Measurements from ENCODE around the gene C13orf46. TPM values are rescaled to one million over a fixed set of nuclear protein-coding genes. Genes with fewer than 3 reads are reported as not detected.

The C13orf46 gene
- total and polyA plus RNA-seq, 2 of the 8 experiments (the other 6 are each of a cell fraction or from before 2014, with no cell fraction given): 0.23 to 0.28 TPM

- Histone ChIP-seq H3K4me2 (ENCODE audit: insufficient read depth in 1 of 2, low read depth in 2 of 2, low read length in 2 of 2) (no peak overlapping the region), H2BK12ac (ENCODE audit: low read depth, low read length) (no peak overlapping the region), H3K4ac (replicated peaks; ENCODE audit: insufficient read length, low read depth, low read length) (no peak overlapping the region), H3K9ac (replicated peaks in 1 of 4; ENCODE audit: extremely low read depth in 1 of 4, low read depth in 3 of 4, low read length in 3 of 4) (no peak overlapping the region), H3K79me1 (ENCODE audit: low read depth, low read length) (no peaks in the 10 kb centered on the region), H3K27ac (ENCODE audit: low read depth, low read length) (no peak overlapping the region), H3K23ac (ENCODE audit: insufficient read length) (no peak overlapping the region), H2AK5ac (ENCODE audit: low read depth, low read length) (no peak overlapping the region), H3K9me3 (ENCODE audit: insufficient read depth in 2 of 2, low read depth in 1 of 2, low read length in 1 of 2) (no peaks in the 10 kb centered on the region; a peak in 1 of 4 replicates), H2BK120ac (replicated peaks; ENCODE audit: low read depth, low read length) (no peak overlapping the region), H3K18ac (ENCODE audit: extremely low read depth, low read length) (no peak overlapping the region), H4K91ac (replicated peaks; ENCODE audit: insufficient read length, low read length) (no peak overlapping the region), H3K4me3 (ENCODE audit: extremely low read depth in 1 of 4, insufficient read depth in 2 of 4, low read depth in 3 of 4, low read length in 4 of 4) (no peak overlapping the region), H3K36me3 (ENCODE audit: control insufficient read depth in 2 of 4, insufficient read depth in 4 of 4, low read length in 3 of 4) (no peaks in the 10 kb centered on the region), H2BK15ac (ENCODE audit: low read length) (no peak overlapping the region; the same call in 1 of the 2 replicates), H4K5ac (ENCODE audit: insufficient read length, low read depth, low read length) (no peak overlapping the region), H4K20me1 (replicated peaks in 1 of 2; ENCODE audit: control insufficient read depth in 1 of 2, insufficient read depth in 2 of 2, low read length in 2 of 2) (no peaks in the 10 kb centered on the region), H3K56ac (replicated peaks; ENCODE audit: insufficient read length, low read depth, low read length) (no peak overlapping the region), H2BK20ac (ENCODE audit: low read length) (no peak overlapping the region), H3K27me3 (replicated peaks in 1 of 4; ENCODE audit: control insufficient read depth in 3 of 4, extremely low read depth in 1 of 4, insufficient read depth in 3 of 4, low read length in 3 of 4) (no peaks in the 10 kb centered on the region; a peak in 1 of 7 replicates), H2BK5ac (ENCODE audit: low read depth, low read length) (no peak overlapping the region), H3K4me1 (replicated peaks in 1 of 4; ENCODE audit: control insufficient read depth in 3 of 4, insufficient read depth in 4 of 4, low read length in 3 of 4) (peaks cover 0 to 2% (median 0%) of the 10 kb centered on the region in 4 experiments; a peak in 1 of 7 replicates), H4K8ac (ENCODE audit: extremely low read depth, insufficient read depth, low read length) (no peak overlapping the region), H3K14ac (ENCODE audit: insufficient read length) (no peak overlapping the region), H2AFZ (ENCODE audit: low read length) (no peak overlapping the region), H3K79me2 (ENCODE audit: control insufficient read depth in 1 of 2, insufficient read depth in 2 of 2, low read length in 2 of 2) (no peaks in the 10 kb centered on the region), H3K23me2 (ENCODE audit: low read depth, low read length) (no peaks in the 10 kb centered on the region)
- CTCF ChIA-PET (ENCODE audit: partially characterized antibody): no interaction called here
- POLR2A ChIA-PET (ENCODE audit: partially characterized antibody): no interaction called here
- DNase-seq (ENCODE audit: low read depth in 1 of 2, low spot score in 2 of 2) (peak in 1 of 2 experiments; percentile 39), FAIRE-seq (no peak)
- 85% methylated on average over 4 of the region's 4 CpGs; no CpG with 5 or more reads in 1 of the 2 experiments for WGBS, 2 experiments (ENCODE audit: extremely low coverage in 1 of 2, insufficient coverage in 1 of 2, insufficient read length in 1 of 2, insufficient replicate concordance in 2 of 2, low coverage in 1 of 2, low lambda C conversion rate in 2 of 2, missing lambda C conversion rate in 1 of 2)
- no peak for TF ChIP-seq ZNF274 (IDR thresholded peaks at IDR 0.05; ENCODE audit: borderline replicate concordance, extremely low read depth, low read length)
- TF ChIP-seq, protein P1, sequence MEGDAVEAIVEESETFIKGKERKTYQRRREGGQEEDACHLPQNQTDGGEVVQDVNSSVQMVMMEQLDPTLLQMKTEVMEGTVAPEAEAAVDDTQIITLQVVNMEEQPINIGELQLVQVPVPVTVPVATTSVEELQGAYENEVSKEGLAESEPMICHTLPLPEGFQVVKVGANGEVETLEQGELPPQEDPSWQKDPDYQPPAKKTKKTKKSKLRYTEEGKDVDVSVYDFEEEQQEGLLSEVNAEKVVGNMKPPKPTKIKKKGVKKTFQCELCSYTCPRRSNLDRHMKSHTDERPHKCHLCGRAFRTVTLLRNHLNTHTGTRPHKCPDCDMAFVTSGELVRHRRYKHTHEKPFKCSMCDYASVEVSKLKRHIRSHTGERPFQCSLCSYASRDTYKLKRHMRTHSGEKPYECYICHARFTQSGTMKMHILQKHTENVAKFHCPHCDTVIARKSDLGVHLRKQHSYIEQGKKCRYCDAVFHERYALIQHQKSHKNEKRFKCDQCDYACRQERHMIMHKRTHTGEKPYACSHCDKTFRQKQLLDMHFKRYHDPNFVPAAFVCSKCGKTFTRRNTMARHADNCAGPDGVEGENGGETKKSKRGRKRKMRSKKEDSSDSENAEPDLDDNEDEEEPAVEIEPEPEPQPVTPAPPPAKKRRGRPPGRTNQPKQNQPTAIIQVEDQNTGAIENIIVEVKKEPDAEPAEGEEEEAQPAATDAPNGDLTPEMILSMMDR (IDR thresholded peaks at IDR 0.05; ENCODE audit: control extremely low read depth in 1 of 3, insufficient read depth in 1 of 3, low read depth in 1 of 3, low read length in 3 of 3): no peak
- TF ChIP-seq SAP30 (IDR thresholded peaks at IDR 0.05; ENCODE audit: insufficient read depth, insufficient replicate concordance, low read length): no peak
- TF ChIP-seq MAFK (IDR thresholded peaks at IDR 0.05; ENCODE audit: low read depth, low read length): no peak
- TF ChIP-seq, protein P2, sequence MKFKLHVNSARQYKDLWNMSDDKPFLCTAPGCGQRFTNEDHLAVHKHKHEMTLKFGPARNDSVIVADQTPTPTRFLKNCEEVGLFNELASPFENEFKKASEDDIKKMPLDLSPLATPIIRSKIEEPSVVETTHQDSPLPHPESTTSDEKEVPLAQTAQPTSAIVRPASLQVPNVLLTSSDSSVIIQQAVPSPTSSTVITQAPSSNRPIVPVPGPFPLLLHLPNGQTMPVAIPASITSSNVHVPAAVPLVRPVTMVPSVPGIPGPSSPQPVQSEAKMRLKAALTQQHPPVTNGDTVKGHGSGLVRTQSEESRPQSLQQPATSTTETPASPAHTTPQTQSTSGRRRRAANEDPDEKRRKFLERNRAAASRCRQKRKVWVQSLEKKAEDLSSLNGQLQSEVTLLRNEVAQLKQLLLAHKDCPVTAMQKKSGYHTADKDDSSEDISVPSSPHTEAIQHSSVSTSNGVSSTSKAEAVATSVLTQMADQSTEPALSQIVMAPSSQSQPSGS (IDR thresholded peaks at IDR 0.05; ENCODE audit: low read length): no peak
- no peak for TF ChIP-seq BACH1 (IDR thresholded peaks at IDR 0.05; ENCODE audit: low read length)
- no peak for TF ChIP-seq TEAD4 (IDR thresholded peaks at IDR 0.05; ENCODE audit: low read depth, low read length)
- TF ChIP-seq HDAC2 (IDR thresholded peaks at IDR 0.05; ENCODE audit: borderline replicate concordance in 1 of 2, low read depth in 2 of 2, low read length in 2 of 2): no peak
- no peak for TF ChIP-seq ASH2L (IDR thresholded peaks at IDR 0.05; ENCODE audit: low read length)
- no peak for TF ChIP-seq KDM4A (IDR thresholded peaks at IDR 0.05; ENCODE audit: low read depth, low read length, severe bottlenecking)
Measured at GRCh38 chr13:113906571-113906970, 67.3 kb downstream of the C13orf46 start.

All from H1 (cell line).